Jurkat, Clone E6-1 (cell line): Measurements from ENCODE around the gene MKKS.

ENCODE experiments used
- DNase-seq: peaks from one replicate; pipeline ENCODE4 v3.0.0-alpha.2; 2011; ENCODE audit warnings: low read depth, low spot score
- H3K4me3 ChIP-seq: 2 replicates; pipeline ENCODE4 v1.5.1; 2011; ENCODE audit warnings: mild to moderate bottlenecking, low read length, control low read depth, moderate library complexity

Gene MKKS

GRCh38 chr20:10376270-10377075, 57.5 kb downstream of the MKKS start:
- DNase-seq: no peak
- no peak overlapping the region for H3K4me3 ChIP-seq

- H3K4me3 ChIP-seq: no peak overlapping the region
- no peak for DNase-seq
Observed at GRCh38 chr20:10375191-10375590, 58.8 kb downstream of the MKKS start.

- H3K4me3 ChIP-seq: no peak overlapping the region
- DNase-seq: no peak
Observed at GRCh38 chr20:10374036-10374435, 60.0 kb downstream of the MKKS start.

GRCh38 chr20:10371467-10371866, 62.6 kb downstream of the MKKS start:
- DNase-seq: no peak
- no peak overlapping the region for H3K4me3 ChIP-seq

GRCh38 chr20:10370091-10370887, 63.7 kb downstream of the MKKS start:
- no peak overlapping the region for H3K4me3 ChIP-seq
- DNase-seq: no peak

- DNase-seq: no peak
Observed at GRCh38 chr20:10369723-10370090, 64.3 kb downstream of the MKKS start.

GRCh38 chr20:10368702-10369041, 65.3 kb downstream of the MKKS start:
- DNase-seq: no peak
- H3K4me3 ChIP-seq: no peak overlapping the region

More at GRCh38 chr20:10369723-10370090, 64.3 kb downstream of the MKKS start:
- H3K4me3 ChIP-seq: no peak overlapping the region

DNA sequence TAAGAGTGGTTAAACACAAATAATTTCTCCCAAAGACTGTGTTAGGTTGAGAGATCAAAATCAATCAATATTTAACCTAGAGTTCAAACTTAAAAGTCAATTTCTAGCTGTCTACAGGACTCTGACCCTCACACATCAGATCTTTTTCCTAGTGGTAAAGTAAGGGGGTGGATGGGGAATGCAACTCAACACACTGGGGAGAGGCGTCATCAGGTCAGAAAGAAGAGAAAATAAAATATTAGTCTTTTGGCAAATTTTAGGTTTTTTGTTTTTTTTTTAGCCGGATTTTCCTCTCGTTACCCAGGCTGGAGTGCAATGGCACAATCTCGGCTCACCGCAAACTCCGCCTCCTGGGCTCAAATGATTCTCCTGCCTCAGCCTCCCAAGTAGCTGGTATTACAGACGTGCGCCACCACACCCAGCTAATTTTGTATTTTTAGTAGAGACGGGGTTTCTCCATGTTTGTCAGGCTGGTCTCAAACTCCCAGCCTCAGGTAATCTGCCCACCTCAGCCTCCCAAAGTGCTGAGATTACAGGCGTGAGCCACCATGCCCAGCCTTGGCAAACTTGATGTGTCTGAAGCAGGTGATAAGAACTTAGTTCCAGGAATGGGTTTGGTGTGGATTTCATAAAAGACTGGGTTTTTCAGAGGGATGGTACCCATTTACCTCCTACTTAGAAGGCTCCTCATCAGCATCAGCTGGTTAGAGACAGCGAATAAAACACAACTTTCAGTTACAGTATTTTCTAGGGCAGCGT, 65.9 kb downstream of the MKKS start:
- no peak overlapping the region for H3K4me3 ChIP-seq
- DNase-seq: no peak

DNA sequence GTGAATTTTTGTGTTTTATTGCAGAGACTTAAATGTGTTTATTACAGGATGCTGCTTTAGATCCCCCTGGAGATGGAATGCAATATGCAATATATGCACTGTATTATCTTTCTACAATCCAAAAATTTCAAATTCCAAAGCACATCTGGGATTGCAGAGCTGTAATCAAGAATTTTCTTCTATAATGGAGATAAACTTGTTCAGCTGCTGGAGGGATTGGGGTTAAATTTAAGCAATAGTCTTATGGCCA, 66.4 kb downstream of the MKKS start:
- H3K4me3 ChIP-seq: no peak overlapping the region
- DNase-seq: no peak

DNA sequence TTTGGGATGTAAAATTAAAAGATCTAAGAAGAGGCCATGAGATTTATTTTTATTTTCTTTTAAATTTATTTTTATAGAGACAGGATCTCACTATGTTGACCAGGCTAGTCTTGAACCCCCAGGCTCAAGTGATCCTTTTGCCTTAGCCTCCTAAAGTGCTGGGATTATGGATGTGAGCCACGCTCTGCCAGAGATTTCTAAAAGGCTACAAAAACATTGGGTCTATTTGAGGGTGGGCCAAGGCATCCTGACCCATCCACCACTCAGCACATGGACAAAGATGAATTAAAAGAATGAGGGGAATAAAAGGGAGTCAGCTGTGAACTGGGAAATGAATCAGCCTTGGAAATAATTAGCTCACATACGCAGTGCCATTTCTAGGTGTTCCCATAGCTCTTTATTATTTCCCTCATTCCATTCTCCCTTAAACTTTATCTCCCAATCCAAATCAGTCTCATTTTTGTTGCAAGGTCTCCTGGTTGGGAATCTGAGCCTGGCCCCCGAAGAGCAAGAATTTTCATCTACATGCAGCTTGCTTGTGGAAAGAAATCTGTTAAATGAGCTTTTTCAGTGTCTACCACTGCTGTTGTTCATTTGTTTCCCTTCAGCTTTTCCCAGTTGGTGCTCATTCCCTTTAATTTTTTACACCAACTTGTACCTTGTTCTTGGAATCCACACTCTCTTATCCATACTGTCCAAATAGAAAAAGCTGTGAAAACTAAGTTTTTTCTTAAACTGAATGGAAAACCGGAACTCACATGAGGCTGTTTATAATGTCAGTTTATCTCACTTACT, 66.9 kb downstream of the MKKS start:
- no peak overlapping the region for H3K4me3 ChIP-seq
- no peak for DNase-seq

GRCh38 chr20:10362674-10363073, 71.3 kb downstream of the MKKS start:
- no peak overlapping the region for H3K4me3 ChIP-seq
- DNase-seq: no peak

- no peak overlapping the region for H3K4me3 ChIP-seq
- DNase-seq: no peak
Observed at GRCh38 chr20:10360878-10361277, 73.1 kb downstream of the MKKS start.

- H3K4me3 ChIP-seq: no peak overlapping the region
- no peak for DNase-seq
Observed at GRCh38 chr20:10359621-10360040, 74.4 kb downstream of the MKKS start.

DNA sequence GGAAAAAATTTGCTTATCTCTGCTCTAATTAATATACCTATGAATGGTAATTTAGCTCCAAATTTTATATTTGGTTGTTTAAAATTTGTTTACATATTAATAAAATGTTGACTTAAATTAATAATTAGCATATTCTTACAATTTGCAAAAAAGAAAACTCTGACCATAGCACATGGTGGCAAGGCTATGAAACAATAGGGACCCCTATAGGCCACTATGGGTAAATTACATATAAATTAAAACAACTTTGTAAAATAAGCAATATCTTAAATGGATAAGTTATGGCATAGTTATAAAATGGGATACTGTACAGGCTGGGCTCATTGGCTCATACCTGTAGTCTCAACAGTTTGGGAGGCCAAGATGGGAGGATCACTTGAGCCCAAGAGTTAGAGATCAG, 76.0 kb downstream of the MKKS start:
- no peak overlapping the region for H3K4me3 ChIP-seq
- DNase-seq: no peak

- no peak for DNase-seq
- H3K4me3 ChIP-seq: no peak overlapping the region
Observed at GRCh38 chr20:10357061-10357708, 76.8 kb downstream of the MKKS start.

DNA sequence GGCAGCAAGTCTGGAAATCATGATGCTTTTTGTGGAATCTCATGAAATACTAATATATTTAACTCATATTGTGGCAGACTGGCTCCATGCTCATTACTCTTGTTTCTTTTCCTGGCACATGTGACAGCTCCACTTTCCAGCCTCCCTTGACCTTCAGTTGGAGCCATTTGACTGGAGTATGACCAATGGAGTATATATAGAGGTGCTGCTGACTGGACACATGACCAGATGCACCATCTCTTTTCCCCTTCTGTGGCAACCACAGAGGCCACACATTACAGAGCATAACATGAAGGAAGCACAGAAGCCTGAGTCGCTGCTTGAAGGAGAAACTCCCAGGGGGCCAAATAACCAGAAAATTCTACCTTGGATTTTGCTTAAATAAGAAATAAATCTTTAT, 77.4 kb downstream of the MKKS start:
- no peak overlapping the region for H3K4me3 ChIP-seq
- no peak for DNase-seq

DNA sequence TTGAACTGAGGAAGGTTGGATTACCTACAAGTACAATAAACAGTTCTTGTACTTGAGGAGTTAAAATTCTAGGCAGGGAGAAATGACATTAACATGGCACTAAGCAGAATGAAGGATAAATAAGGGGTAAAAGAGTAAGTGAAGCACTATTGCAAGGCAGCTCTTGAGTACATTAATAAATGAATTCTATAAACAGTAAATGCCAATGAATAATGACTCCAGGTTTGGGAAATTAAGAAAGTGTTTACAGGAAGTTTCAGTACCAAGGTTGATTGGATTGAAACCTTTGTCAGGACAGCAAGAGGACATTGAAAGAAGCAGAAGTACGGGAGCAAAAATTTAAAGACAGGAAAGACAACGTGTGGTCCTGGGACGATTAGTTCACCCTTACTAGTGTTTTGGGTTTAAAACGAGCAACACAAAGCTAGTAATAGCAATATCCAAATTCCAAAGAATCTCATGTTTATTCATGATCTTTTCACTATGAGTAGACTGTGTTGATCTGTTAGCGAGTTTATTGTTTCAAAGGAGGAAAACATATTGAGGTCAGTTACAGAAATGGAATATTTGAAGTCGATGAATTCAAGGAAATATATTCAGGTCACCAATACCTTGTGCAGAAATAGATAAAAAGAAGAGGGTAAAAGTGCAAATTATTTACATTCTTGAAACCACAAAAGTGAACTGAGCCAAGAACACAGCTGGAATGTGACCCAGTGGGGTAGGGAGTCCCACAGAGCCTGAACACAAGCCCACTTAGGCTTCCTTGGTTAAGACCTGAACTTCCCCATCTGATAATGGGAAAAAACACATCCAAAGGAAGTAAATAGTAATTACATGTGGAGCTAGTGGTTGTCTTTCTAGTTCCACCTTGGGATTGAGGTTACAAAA, 80.8 kb downstream of the MKKS start:
- DNase-seq: no peak
- H3K4me3 ChIP-seq: no peak overlapping the region
